ENCODE results near the gene TOPAZ1. TPM values are rescaled to one million over a fixed set of nuclear protein-coding genes. Genes with fewer than 3 reads are reported as not detected.

TOPAZ1 gene
- total and polyA plus RNA-seq, 8 donors: not detected

- no peak overlapping the region for H3K27ac ChIP-seq
- no peaks in the 10 kb centered on the region for H3K36me3 ChIP-seq
- H3K4me1 ChIP-seq: no peaks in the 10 kb centered on the region
- no peaks in the 10 kb centered on the region for H3K27me3 ChIP-seq
- intact Hi-C loops (cut with DNase I; ENCODE audit: low total_unique reads): no loop called here
- no peak for DNase-seq
- no peak overlapping the region for H3K4me3 ChIP-seq
- 64 to 79% (median 73%) methylated on average over 3 of the region's 3 CpGs for WGBS, 5 donors
- H3K9me3 ChIP-seq: no peaks in the 10 kb centered on the region
- TF ChIP-seq POLR2A (IDR thresholded peaks at IDR 0.05) (no peak), EP300 (IDR thresholded peaks at IDR 0.05) (no peak)
- TF ChIP-seq, protein P1, sequence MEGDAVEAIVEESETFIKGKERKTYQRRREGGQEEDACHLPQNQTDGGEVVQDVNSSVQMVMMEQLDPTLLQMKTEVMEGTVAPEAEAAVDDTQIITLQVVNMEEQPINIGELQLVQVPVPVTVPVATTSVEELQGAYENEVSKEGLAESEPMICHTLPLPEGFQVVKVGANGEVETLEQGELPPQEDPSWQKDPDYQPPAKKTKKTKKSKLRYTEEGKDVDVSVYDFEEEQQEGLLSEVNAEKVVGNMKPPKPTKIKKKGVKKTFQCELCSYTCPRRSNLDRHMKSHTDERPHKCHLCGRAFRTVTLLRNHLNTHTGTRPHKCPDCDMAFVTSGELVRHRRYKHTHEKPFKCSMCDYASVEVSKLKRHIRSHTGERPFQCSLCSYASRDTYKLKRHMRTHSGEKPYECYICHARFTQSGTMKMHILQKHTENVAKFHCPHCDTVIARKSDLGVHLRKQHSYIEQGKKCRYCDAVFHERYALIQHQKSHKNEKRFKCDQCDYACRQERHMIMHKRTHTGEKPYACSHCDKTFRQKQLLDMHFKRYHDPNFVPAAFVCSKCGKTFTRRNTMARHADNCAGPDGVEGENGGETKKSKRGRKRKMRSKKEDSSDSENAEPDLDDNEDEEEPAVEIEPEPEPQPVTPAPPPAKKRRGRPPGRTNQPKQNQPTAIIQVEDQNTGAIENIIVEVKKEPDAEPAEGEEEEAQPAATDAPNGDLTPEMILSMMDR (IDR thresholded peaks at IDR 0.05): no peak
Observed at GRCh38 chr3:44265815-44266214, 24.1 kb downstream of the TOPAZ1 start.

DNA sequence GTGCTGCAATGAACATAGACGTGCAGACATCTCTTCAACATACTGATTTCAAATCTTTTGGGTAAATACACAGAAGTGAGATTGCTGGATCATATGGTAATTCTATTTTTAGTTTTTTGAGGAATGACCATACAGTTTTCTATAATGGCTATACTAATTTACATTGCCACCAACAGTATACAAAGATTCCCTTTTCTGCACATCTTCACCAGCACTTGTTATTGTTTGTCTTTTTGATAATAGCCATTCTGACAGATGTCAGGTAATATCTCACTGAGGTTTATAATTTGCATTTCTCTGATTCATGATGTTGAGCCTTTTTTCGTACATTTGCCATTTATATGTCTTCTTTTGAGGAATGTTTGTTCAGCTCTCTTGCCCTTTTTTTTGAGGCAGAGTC, 30.5 kb downstream of the TOPAZ1 start:
- H3K4me1 ChIP-seq: no peaks in the 10 kb centered on the region
- WGBS, 5 donors: 70 to 79% (median 74%) methylated on average over 2 of the region's 2 CpGs
- TF ChIP-seq, protein P1 (IDR thresholded peaks at IDR 0.05): no peak
- TF ChIP-seq EP300 (IDR thresholded peaks at IDR 0.05) (no peak), POLR2A (IDR thresholded peaks at IDR 0.05) (no peak), POLR2AphosphoS5 (IDR thresholded peaks at IDR 0.05) (no peak)
- no peaks in the 10 kb centered on the region for H3K9me3 ChIP-seq
- no peak for DNase-seq
- H3K4me3 ChIP-seq: no peak overlapping the region
- no peaks in the 10 kb centered on the region for H3K36me3 ChIP-seq
- no peak overlapping the region for H3K27ac ChIP-seq
- intact Hi-C loops (cut with DNase I; ENCODE audit: low total_unique reads): no loop called here
- no peaks in the 10 kb centered on the region for H3K27me3 ChIP-seq

GRCh38 chr3:44277925-44278324, 36.2 kb downstream of the TOPAZ1 start:
- intact Hi-C loops (cut with DNase I; ENCODE audit: low total_unique reads): no loop called here
- no peaks in the 10 kb centered on the region for H3K36me3 ChIP-seq
- DNase-seq: no peak
- TF ChIP-seq, protein P1 (IDR thresholded peaks at IDR 0.05): no peak
- TF ChIP-seq POLR2AphosphoS5 (IDR thresholded peaks at IDR 0.05) (no peak), EP300 (IDR thresholded peaks at IDR 0.05) (no peak), POLR2A (IDR thresholded peaks at IDR 0.05) (no peak)
- no peak overlapping the region for H3K27ac ChIP-seq
- no peaks in the 10 kb centered on the region for H3K4me1 ChIP-seq
- no peaks in the 10 kb centered on the region for H3K9me3 ChIP-seq
- H3K27me3 ChIP-seq: peaks cover 0 to 6% (median 0%) of the 10 kb centered on the region in 3 donors
- 59 to 80% (median 76%) methylated on average over 1 of the region's 1 CpG for WGBS, 5 donors
- H3K4me3 ChIP-seq: no peak overlapping the region

GRCh38 chr3:44280077-44280476, 38.4 kb downstream of the TOPAZ1 start:
- H3K4me3 ChIP-seq: no peak overlapping the region
- no peaks in the 10 kb centered on the region for H3K36me3 ChIP-seq
- DNase-seq: no peak
- H3K27me3 ChIP-seq: peaks cover 0 to 6% (median 0%) of the 10 kb centered on the region in 3 donors
- WGBS, 5 donors: 86 to 95% (median 91%) methylated on average over 3 of the region's 3 CpGs
- no peaks in the 10 kb centered on the region for H3K9me3 ChIP-seq
- intact Hi-C loops (cut with DNase I; ENCODE audit: low total_unique reads): no loop called here
- no peaks in the 10 kb centered on the region for H3K4me1 ChIP-seq
- TF ChIP-seq POLR2AphosphoS5 (IDR thresholded peaks at IDR 0.05) (no peak), EP300 (IDR thresholded peaks at IDR 0.05) (no peak), POLR2A (IDR thresholded peaks at IDR 0.05) (no peak)
- TF ChIP-seq, protein P1 (IDR thresholded peaks at IDR 0.05): no peak
- H3K27ac ChIP-seq: no peak overlapping the region

All from stomach (tissue), 9 donors.